HUES48 (cell line): ENCODE data around the gene EIF1AX.
"Not testable (repeated sequence)": the region's sequence is repeated elsewhere in the genome, so short reads cannot be mapped to it uniquely, and the experiment has no call there.

Experiments used
- H3K27ac ChIP-seq: one replicate; pipeline ENCODE4 v1.7.0; 2013; ENCODE audit warnings: low read depth, low read length, inconsistent platforms
- H3K27me3 ChIP-seq: 2 replicates; pipeline ENCODE4 v1.6.1; 2013; ENCODE audit warnings: mild to moderate bottlenecking, low read length; ENCODE audit not compliant: control insufficient read depth, insufficient read depth
- H3K36me3 ChIP-seq: 2 replicates; pipeline ENCODE4 v1.6.1; 2013; ENCODE audit warnings: low read length; ENCODE audit not compliant: control insufficient read depth, insufficient read depth
- H3K4me1 ChIP-seq: 2 replicates; pipeline ENCODE4 v1.6.1; 2013; ENCODE audit warnings: mild to moderate bottlenecking, low read length; ENCODE audit not compliant: control insufficient read depth, insufficient read depth
- H3K4me3 ChIP-seq: 2 replicates; pipeline ENCODE4 v1.5.1; 2013; ENCODE audit warnings: mild to moderate bottlenecking, low read depth, low read length
- H3K9ac ChIP-seq: 2 replicates; pipeline ENCODE4 v1.6.1; 2013; ENCODE audit warnings: mild to moderate bottlenecking, low read depth, low read length, moderate library complexity
- H3K9me3 ChIP-seq: 2 replicates; pipeline ENCODE4 v1.6.1; 2013; ENCODE audit warnings: low read length; ENCODE audit not compliant: control insufficient read depth, insufficient read depth

Gene EIF1AX, protein sequence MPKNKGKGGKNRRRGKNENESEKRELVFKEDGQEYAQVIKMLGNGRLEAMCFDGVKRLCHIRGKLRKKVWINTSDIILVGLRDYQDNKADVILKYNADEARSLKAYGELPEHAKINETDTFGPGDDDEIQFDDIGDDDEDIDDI

DNA sequence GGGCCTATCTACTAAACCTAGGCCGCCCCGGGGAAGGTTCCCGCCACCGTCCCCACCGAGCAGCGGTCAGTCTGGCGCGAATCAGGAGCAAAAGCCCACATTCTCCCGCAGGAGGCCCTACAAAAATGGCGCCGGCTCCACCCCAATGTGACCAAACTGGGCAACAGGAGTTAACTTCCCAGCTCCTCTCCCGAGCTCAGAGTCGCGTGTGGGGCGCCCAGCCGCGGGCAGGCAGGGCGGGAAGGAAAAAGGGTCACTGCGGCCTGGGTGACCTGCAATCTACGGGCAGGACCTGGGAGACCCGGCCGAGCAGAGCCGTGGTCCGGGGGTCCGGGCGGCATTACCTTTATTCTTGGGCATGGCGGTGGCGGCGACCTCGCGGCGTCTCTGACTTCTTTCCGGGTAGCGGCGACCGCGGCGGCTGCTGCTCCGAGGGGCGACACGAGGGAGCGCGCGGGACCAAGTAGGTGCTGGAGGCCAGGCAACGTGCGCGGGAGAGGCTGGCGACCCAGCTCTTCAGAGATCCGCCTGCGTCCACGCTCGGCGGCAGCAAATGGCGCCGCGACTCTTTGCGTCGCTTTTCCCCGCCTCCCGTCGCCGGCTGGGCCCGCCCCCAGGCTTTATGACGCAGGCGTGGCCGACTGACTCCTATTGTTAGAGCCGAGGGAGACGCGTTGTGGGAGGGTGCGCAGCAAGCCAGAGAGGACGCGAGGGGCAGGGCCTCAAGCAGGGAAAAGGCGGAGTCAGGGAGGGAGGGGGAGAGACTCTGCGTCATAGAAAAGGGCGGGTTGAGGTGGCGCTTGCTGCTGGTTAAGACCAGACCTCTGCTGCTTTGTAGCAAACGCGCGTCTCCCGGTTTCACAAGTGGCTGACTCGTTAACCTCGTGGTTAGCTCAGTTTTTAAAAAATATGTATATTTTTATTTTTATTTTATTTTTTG is at the start of gene EIF1AX:
EIF1AX (minus strand) TSS at position 558 of the 940 bp plus-strand sequence; CDS start at position 360, 198 bp downstream.
- Histone ChIP-seq H3K36me3 (peaks cover 38% of the 10 kb centered on the region), H3K4me1 (peaks cover 14% of the 10 kb centered on the region), H3K9ac (peak within 1 kb of the TSS; percentile 99), H3K27me3 (no peaks in the 10 kb centered on the region), H3K9me3 (no peaks in the 10 kb centered on the region), H3K27ac (peak within 1 kb of the TSS; percentile 78), H3K4me3 (peak within 1 kb of the TSS; percentile 99)

DNA sequence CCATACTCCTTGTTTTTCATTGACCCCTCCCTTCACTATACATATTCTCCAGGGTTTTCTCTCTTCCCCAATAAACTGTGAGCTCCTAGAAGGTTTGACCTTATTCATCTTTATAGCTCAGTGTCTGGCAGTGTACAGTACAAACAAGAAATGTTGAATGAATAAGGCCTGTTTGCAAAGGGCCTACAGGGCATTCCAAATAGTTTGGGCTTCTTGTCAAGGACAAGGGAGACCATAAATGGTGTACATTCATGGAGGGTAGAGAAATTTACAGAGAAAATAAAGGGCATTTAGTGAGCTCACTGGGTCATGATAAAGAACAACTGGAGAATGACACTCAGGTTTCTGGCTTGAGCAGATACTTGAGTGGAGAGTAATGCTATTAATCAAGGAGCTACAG is 47.5 kb upstream of the EIF1AX start:
- no peaks in the 10 kb centered on the region for H3K27me3 ChIP-seq
- no peaks in the 10 kb centered on the region for H3K9me3 ChIP-seq
- no peak overlapping the region for H3K9ac ChIP-seq
- H3K36me3 ChIP-seq, result peaks cover 22% of the 10 kb centered on the region
- H3K27ac ChIP-seq, result no peak overlapping the region
- H3K4me1 ChIP-seq, result no peaks in the 10 kb centered on the region
- no peak overlapping the region for H3K4me3 ChIP-seq

DNA sequence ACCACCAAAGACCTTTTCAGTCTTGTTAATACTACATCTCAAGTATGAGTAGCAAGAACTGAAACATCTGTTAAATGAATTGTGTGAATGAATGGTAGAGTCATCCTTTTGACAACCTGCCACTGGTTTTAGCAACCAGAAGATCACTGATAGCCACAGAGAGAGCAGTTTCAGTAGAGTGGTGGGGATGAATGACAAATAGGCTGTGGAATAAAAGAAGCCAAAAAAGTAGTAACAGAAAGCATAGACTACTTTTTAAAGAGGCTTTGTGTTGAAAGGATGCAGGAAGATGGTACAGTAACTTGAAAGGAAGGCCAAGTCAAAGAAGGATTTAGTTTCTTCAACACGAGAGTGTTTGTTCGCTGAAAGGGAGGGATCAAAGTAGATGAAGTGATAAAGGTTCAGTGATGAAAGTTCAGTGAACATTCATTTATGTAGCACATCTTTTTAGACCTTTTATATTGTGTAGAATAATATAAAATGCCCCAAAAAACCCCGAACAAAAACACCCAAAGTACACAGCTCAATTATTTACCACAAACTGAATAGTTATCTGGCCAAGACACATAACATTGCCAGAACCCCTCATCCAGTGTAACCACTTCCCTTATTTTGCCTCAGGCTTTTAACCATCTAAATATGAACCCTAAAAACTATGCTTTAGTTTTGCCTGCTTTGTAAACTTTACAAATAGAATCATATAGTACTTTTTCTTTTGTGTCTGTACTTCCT is 40.1 kb upstream of the EIF1AX start:
- Histone ChIP-seq H3K36me3 (peaks cover 29% of the 10 kb centered on the region), H3K9ac (no peak overlapping the region)

DNA sequence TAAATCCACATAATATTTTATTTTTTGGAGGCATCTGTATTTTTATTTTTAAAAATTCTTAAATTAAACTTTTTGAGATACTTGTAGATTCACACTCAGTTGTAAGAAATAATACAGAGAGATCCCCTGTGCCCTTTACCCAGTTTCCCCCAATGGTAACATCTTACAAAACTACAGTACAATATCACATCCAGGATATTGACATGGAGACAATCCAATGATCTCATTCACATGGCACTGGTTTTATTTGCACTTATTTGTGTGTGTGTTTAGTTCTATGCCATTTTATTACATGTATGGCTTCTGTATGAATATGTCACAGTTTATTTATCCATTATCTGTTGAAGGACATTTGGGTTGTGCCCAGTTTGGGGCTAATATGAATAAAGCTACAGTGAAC is 35.5 kb upstream of the EIF1AX start:
- peaks cover 47% of the 10 kb centered on the region for H3K36me3 ChIP-seq
- no peaks in the 10 kb centered on the region for H3K9me3 ChIP-seq
- no peak overlapping the region for H3K9ac ChIP-seq

More for the DNA sequence above, 40.1 kb upstream of the EIF1AX start:
- Histone ChIP-seq H3K27me3 (no peaks in the 10 kb centered on the region), H3K4me1 (no peaks in the 10 kb centered on the region), H3K4me3 (no peak overlapping the region), H3K9me3 (no peaks in the 10 kb centered on the region), H3K27ac (no peak overlapping the region)

DNA sequence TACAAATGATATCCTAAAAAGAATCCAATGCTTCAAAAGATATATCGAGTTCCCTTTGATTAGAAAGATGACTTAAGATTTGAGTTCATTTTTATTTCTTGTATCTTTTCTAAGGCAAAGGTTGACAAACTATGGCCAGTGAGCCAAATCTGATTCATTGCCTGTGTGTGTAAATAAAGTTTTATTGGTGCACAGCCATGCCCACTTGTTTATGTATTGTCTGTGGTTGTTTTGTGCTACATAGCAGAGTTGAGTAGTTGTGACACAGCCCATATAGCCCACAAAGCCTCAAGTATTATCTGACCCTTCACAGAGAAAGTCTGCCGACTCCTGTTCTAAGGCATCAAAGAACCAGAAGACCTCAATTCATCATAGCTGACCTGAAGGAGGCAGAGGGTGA is 32.2 kb upstream of the EIF1AX start:
- Histone ChIP-seq H3K36me3 (peaks cover 69% of the 10 kb centered on the region), H3K9ac (no peak overlapping the region), H3K9me3 (no peaks in the 10 kb centered on the region), H3K27ac (no peak overlapping the region), H3K27me3 (no peaks in the 10 kb centered on the region), H3K4me3 (no peak overlapping the region), H3K4me1 (no peaks in the 10 kb centered on the region)

More for the DNA sequence above, 35.5 kb upstream of the EIF1AX start:
- Histone ChIP-seq H3K4me3 (no peak overlapping the region), H3K4me1 (no peaks in the 10 kb centered on the region), H3K27me3 (no peaks in the 10 kb centered on the region), H3K27ac (no peak overlapping the region)

DNA sequence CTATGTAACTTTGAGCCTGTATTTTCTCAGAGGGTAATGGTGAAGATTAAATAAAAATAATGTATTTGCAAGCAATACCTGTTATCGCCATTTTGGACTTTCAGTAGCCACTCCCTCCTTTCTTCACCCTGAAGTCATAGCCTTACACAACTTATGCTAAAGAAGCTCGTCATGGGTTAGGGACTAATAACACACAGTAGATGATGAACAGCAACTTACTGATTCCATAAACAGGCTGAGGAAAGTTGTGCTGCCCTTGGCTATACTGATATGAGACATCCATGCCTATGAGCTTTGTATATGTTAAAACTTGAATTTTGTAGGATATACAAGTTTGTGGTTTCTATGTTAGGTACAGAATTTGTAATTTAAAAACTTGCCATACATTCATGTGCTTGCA is 31.7 kb upstream of the EIF1AX start:
- Histone ChIP-seq H3K4me1 (no peaks in the 10 kb centered on the region), H3K4me3 (no peak overlapping the region), H3K36me3 (peaks cover 72% of the 10 kb centered on the region), H3K27ac (no peak overlapping the region), H3K9me3 (no peaks in the 10 kb centered on the region), H3K27me3 (no peaks in the 10 kb centered on the region), H3K9ac (no peak overlapping the region)

DNA sequence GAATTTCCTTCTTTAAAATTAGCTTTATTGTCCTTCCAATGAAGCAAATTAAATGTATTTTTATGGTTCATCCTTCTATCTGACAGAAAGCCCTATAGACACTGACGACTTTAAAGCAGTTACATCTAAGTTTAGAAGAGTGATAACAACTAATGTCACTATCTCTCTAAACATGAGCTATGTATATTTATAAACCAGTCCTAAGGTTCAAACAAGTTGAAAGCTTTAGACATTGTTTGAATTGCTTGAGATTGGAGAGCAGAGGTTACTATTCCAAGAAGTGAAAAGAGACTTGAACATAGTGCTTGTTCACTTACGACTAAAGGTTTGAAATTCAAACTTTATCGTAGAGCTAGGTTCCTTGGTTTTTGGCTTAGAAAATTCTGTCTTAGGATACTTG is 30.2 kb upstream of the EIF1AX start:
- Histone ChIP-seq H3K9me3 (no peaks in the 10 kb centered on the region), H3K4me3 (no peak overlapping the region), H3K9ac (no peak overlapping the region), H3K36me3 (peaks cover 77% of the 10 kb centered on the region), H3K4me1 (no peaks in the 10 kb centered on the region), H3K27ac (no peak overlapping the region), H3K27me3 (no peaks in the 10 kb centered on the region)

DNA sequence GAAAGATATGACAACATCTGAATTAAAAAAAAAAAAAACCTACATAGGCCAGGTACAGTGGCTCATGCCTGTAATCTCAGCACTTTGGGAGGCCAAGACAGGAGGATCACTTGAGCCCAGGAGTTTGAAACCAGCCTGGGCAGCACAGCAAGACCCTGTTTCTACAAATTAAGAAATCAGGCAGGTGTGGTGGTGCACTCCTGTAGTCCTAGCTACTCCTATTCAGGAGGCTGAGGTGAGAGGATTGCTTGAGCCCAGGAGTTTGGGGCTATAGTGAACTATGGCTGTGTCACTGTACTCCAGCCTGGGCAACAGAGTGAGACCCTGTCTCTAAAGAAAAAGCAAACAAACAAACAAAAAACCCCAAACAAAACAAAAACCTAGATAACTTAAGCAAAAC is 20.9 kb upstream of the EIF1AX start:
- not testable (repeated sequence) for H3K27me3 ChIP-seq, H3K9ac ChIP-seq, H3K4me1 ChIP-seq, H3K27ac ChIP-seq, H3K4me3 ChIP-seq, H3K9me3 ChIP-seq
- H3K36me3 ChIP-seq, result peaks cover 56% of the 10 kb centered on the region

DNA sequence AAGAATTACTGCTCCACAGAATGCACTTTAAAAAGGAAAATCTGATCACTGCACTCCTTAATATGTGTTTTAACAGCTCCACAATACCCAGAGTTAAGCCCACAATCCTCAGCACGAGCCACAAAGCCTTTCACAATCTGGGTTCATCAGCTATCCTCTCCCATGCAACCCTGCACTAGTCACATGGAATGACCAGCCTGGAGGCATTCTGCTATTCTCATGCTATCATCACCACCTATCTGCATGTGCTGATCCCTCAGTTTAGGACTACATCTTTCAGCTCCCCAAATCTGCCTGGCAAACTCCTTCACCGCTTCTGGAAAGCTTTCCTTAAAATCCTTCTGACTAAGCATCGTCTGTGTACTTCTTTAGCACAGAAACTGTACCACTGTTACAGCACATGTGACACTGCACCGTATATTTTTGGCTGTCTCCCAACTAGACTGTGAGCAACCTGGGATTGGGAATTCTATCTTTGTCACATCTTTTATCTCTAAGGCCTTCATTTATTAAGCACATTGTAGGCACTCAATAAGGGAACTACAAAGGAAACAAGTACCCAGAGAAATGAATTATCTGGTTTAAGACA is 18.3 kb upstream of the EIF1AX start:
- Histone ChIP-seq H3K36me3 (peaks cover 57% of the 10 kb centered on the region), H3K9me3 (no peaks in the 10 kb centered on the region), H3K4me1 (no peaks in the 10 kb centered on the region)

DNA sequence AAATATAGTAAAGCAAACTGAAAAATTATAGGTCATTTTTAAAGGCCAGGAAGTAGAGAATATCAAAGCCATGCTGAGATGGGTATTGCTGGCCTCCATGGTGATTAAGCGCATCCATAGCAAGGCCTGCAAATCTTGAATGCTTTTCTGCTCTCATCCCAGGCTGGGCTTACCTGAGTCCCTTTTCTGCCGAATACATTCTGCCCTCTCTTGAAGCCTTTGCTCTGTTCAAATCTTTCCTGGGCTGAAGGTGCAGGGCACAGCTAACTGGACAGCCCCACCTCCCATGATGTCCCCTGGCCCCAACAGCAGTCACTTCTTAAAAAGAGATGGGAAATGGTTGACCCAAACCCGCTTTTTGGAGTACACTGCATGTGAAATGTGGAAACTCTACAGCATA is 10.1 kb upstream of the EIF1AX start:
- H3K27ac ChIP-seq, result no peak overlapping the region

More for the DNA sequence above, 18.3 kb upstream of the EIF1AX start:
- H3K9ac ChIP-seq, result no peak overlapping the region
- H3K27ac ChIP-seq, result no peak overlapping the region
- H3K4me3 ChIP-seq, result no peak overlapping the region
- no peaks in the 10 kb centered on the region for H3K27me3 ChIP-seq

More for the DNA sequence above, 10.1 kb upstream of the EIF1AX start:
- peaks cover 36% of the 10 kb centered on the region for H3K36me3 ChIP-seq
- H3K4me3 ChIP-seq, result no peak overlapping the region
- H3K4me1 ChIP-seq, result no peaks in the 10 kb centered on the region
- no peaks in the 10 kb centered on the region for H3K9me3 ChIP-seq
- H3K9ac ChIP-seq, result no peak overlapping the region
- no peaks in the 10 kb centered on the region for H3K27me3 ChIP-seq
